Uterus (tissue), 4 donors: Measurements from ENCODE around the gene PKNOX2. TPM values are rescaled to one million over a fixed set of nuclear protein-coding genes. Genes with fewer than 3 reads are reported as not detected.

Source experiments
- DNase-seq, 2 donors: peaks; one replicate each; pipeline ENCODE4 v3.0.0-alpha.2; 2019 to 2020
- H3K27ac ChIP-seq, 2 donors: fragments of 200-600 bp; sonication (generic); 1 replicate in 1 of 2; 2 replicates in 1 of 2; pipeline ENCODE4 v1.5.1; 2016 to 2018
- H3K27me3 ChIP-seq, 2 donors: fragments of 200-600 bp; sonication (generic); one replicate each; pipeline ENCODE4 v1.5.1; 2018 to 2019; ENCODE audit warnings: control low read depth in 1 of 2
- H3K36me3 ChIP-seq, 2 donors: fragments of 200-600 bp; sonication (generic); one replicate each; pipeline ENCODE4 v1.5.1; 2019; ENCODE audit warnings: control low read depth in 1 of 2
- H3K4me1 ChIP-seq, 2 donors: fragments of 200-600 bp; sonication (generic); one replicate each; pipeline ENCODE4 v1.5.1; 2018 to 2019; ENCODE audit warnings: control low read depth in 1 of 2
- H3K4me3 ChIP-seq, 2 donors: fragments of 200-600 bp; sonication (generic); 1 replicate in 1 of 2; 2 replicates in 1 of 2; pipeline ENCODE4 v1.5.1; 2018 to 2019; ENCODE audit warnings: mild to moderate bottlenecking in 1 of 2
- H3K9me3 ChIP-seq, 2 donors: fragments of 200-600 bp; sonication (generic); one replicate each; pipeline ENCODE4 v1.5.1; 2019; ENCODE audit warnings: control low read depth in 1 of 2
- CTCF ChIP-seq, 4 experiments: fragments of 200-600 bp in 2 of 4; fragments of 450-650 bp in 2 of 4; sonication (generic) in 2 of 4; IDR thresholded peaks; one replicate each; pipeline ENCODE4 v1.5.1; 2016 to 2019; ENCODE audit warnings: antibody characterized with exemption in 4 of 4, mild to moderate bottlenecking in 2 of 4, moderate library complexity in 1 of 4
- POLR2A ChIP-seq, 2 donors: fragments of 450-650 bp; IDR thresholded peaks; one replicate each; pipeline ENCODE4 v1.6.1; 2016; ENCODE audit warnings: antibody characterized with exemption in 2 of 2, mild to moderate bottlenecking in 1 of 2, moderate library complexity in 1 of 2
- intact Hi-C: fragments of 100-400 bp; cut with DNase I; formaldehyde crosslinking; loops from one replicate; pipeline ENCODE4 v1.15.1; 2023; ENCODE audit warnings: low total_unique reads
- total RNA-seq, 4 donors: library from RNA; depleted of rRNA in 3 of 4; stranded (reverse); fragments of >200 nt in 3 of 4; gene quantifications; one replicate each; pipeline versions ENCODE4 v1.1.0 to v1.2.4, GENCODE V29; 2014 to 2023
- donor health status: DM: yes; HTN: yes; CAD: no.

The PKNOX2 gene
- total RNA-seq, 4 donors from 2014 or later, result 0.29 to 22.7 (median 3.3) TPM

- intact Hi-C loops, result no loop called here
- H3K27me3 ChIP-seq, result no peaks in the 10 kb centered on the region
- TF ChIP-seq POLR2A (IDR thresholded peaks at IDR 0.05), result no peak
- no peak for DNase-seq
- H3K27ac ChIP-seq, result no peak overlapping the region
- no peak overlapping the region for H3K4me3 ChIP-seq
- H3K9me3 ChIP-seq, result no peaks in the 10 kb centered on the region
- H3K36me3 ChIP-seq, result no peaks in the 10 kb centered on the region
- no peaks in the 10 kb centered on the region for H3K4me1 ChIP-seq
Observed at GRCh38 chr11:125356797-125357196, 192.2 kb downstream of the PKNOX2 start.

- Histone ChIP-seq H3K27ac (no peak overlapping the region), H3K27me3 (no peaks in the 10 kb centered on the region), H3K36me3 (no peaks in the 10 kb centered on the region), H3K4me1 (no peaks in the 10 kb centered on the region), H3K9me3 (no peaks in the 10 kb centered on the region), H3K4me3 (no peak overlapping the region)
- intact Hi-C loops, result no loop called here
- no peak for DNase-seq
- TF ChIP-seq POLR2A (IDR thresholded peaks at IDR 0.05) (no peak), CTCF (IDR thresholded peaks at IDR 0.05) (no peak)
Observed at GRCh38 chr11:125357551-125357950, 193.0 kb downstream of the PKNOX2 start.

- intact Hi-C loops, result no loop called here
- H3K36me3 ChIP-seq, result no peaks in the 10 kb centered on the region
- no peaks in the 10 kb centered on the region for H3K9me3 ChIP-seq
- H3K27ac ChIP-seq, result no peak overlapping the region
- no peak for DNase-seq
- no peaks in the 10 kb centered on the region for H3K4me1 ChIP-seq
- no peak overlapping the region for H3K4me3 ChIP-seq
- H3K27me3 ChIP-seq, result no peaks in the 10 kb centered on the region
- no peak for TF ChIP-seq POLR2A (IDR thresholded peaks at IDR 0.05)
- TF ChIP-seq CTCF (IDR thresholded peaks at IDR 0.05), result no peak
Observed at GRCh38 chr11:125358254-125358840, 193.8 kb downstream of the PKNOX2 start.

GRCh38 chr11:125359130-125359529, 194.6 kb downstream of the PKNOX2 start:
- no peaks in the 10 kb centered on the region for H3K36me3 ChIP-seq
- H3K4me1 ChIP-seq, result no peaks in the 10 kb centered on the region
- no peaks in the 10 kb centered on the region for H3K9me3 ChIP-seq
- H3K4me3 ChIP-seq, result no peak overlapping the region
- no peak for DNase-seq
- H3K27ac ChIP-seq, result no peak overlapping the region
- no peak for TF ChIP-seq POLR2A (IDR thresholded peaks at IDR 0.05)
- TF ChIP-seq CTCF (IDR thresholded peaks at IDR 0.05), result no peak
- intact Hi-C loops, result no loop called here
- H3K27me3 ChIP-seq, result no peaks in the 10 kb centered on the region

GRCh38 chr11:125360066-125360465, 195.5 kb downstream of the PKNOX2 start:
- Histone ChIP-seq H3K27me3 (no peaks in the 10 kb centered on the region), H3K4me1 (no peaks in the 10 kb centered on the region), H3K9me3 (no peaks in the 10 kb centered on the region), H3K36me3 (no peaks in the 10 kb centered on the region), H3K27ac (no peak overlapping the region), H3K4me3 (no peak overlapping the region)
- intact Hi-C loops, result no loop called here
- DNase-seq, result no peak
- no peak for TF ChIP-seq CTCF (IDR thresholded peaks at IDR 0.05)
- TF ChIP-seq POLR2A (IDR thresholded peaks at IDR 0.05), result no peak
